Measurements from ENCODE around the gene CT45A3. TPM values are rescaled to one million over a fixed set of nuclear protein-coding genes. Genes with fewer than 3 reads are reported as not detected.
"Not testable (repeated sequence)": the region's sequence is repeated elsewhere in the genome, so short reads cannot be mapped to it uniquely, and the experiment has no call there.

Gene CT45A3
- not detected in 2 replicates for total RNA-seq (2022)
- Bru-seq, nascent RNA, result not detected
- not detected for BruChase-seq, experiment 1, labeled RNA remaining after a 6-hour chase
- not detected for BruChase-seq, experiment 2, labeled RNA remaining after a 2-hour chase
- long read RNA-seq, result 0 reads

GRCh38 chrX:135768091-135768490 lies at the start of gene CT45A3:
Gene CT45A3 (minus strand): TSS chrX:135768191. CDS start chrX:135764444, 3,747 bp downstream.
- H3K4me1 Mint-ChIP-seq (ENCODE audit: insufficient read depth, unreplicated experiment); H3K4me3 Mint-ChIP-seq (ENCODE audit: unreplicated experiment); DNase-seq (ENCODE audit: unreplicated experiment); H3K36me3 Mint-ChIP-seq (ENCODE audit: insufficient read depth, unreplicated experiment); H3K9me3 Mint-ChIP-seq (ENCODE audit: unreplicated experiment); H3K27ac Mint-ChIP-seq (ENCODE audit: low read depth, unreplicated experiment); BruUV-seq (replicated peaks); intact Hi-C loops (cut with micrococcal nuclease); H3K27me3 Mint-ChIP-seq (ENCODE audit: insufficient read depth, unreplicated experiment); CTCF ChIA-PET; POLR2A ChIA-PET: not testable (repeated sequence)

GRCh38 chrX:135802687-135803086 lies 34.7 kb upstream of the CT45A3 start, which contains the start of gene CT45A6:
Gene CT45A6 (minus strand): TSS chrX:135802787. CDS start chrX:135798993, 3,794 bp downstream.
- intact Hi-C loops (cut with micrococcal nuclease); POLR2A ChIA-PET; DNase-seq (ENCODE audit: unreplicated experiment); H3K27me3 Mint-ChIP-seq (ENCODE audit: insufficient read depth, unreplicated experiment); H3K4me3 Mint-ChIP-seq (ENCODE audit: unreplicated experiment); H3K27ac Mint-ChIP-seq (ENCODE audit: low read depth, unreplicated experiment); H3K9me3 Mint-ChIP-seq (ENCODE audit: unreplicated experiment); H3K4me1 Mint-ChIP-seq (ENCODE audit: insufficient read depth, unreplicated experiment); H3K36me3 Mint-ChIP-seq (ENCODE audit: insufficient read depth, unreplicated experiment); CTCF ChIA-PET; BruUV-seq (replicated peaks): not testable (repeated sequence)

GRCh38 chrX:135785403-135785802 lies 17.4 kb upstream of the CT45A3 start, which contains the start of gene CT45A5:
Gene CT45A5 (minus strand): TSS chrX:135785503. CDS start chrX:135781729, 3,774 bp downstream.
- H3K27ac Mint-ChIP-seq (ENCODE audit: low read depth, unreplicated experiment); CTCF ChIA-PET; H3K9me3 Mint-ChIP-seq (ENCODE audit: unreplicated experiment); intact Hi-C loops (cut with micrococcal nuclease); H3K27me3 Mint-ChIP-seq (ENCODE audit: insufficient read depth, unreplicated experiment); POLR2A ChIA-PET; H3K36me3 Mint-ChIP-seq (ENCODE audit: insufficient read depth, unreplicated experiment); BruUV-seq (replicated peaks); DNase-seq (ENCODE audit: unreplicated experiment); H3K4me1 Mint-ChIP-seq (ENCODE audit: insufficient read depth, unreplicated experiment); H3K4me3 Mint-ChIP-seq (ENCODE audit: unreplicated experiment): not testable (repeated sequence)

- DNase-seq (ENCODE audit: unreplicated experiment); CTCF ChIA-PET; H3K36me3 Mint-ChIP-seq (ENCODE audit: insufficient read depth, unreplicated experiment); H3K4me1 Mint-ChIP-seq (ENCODE audit: insufficient read depth, unreplicated experiment); H3K27ac Mint-ChIP-seq (ENCODE audit: low read depth, unreplicated experiment); H3K4me3 Mint-ChIP-seq (ENCODE audit: unreplicated experiment); BruUV-seq (replicated peaks); H3K9me3 Mint-ChIP-seq (ENCODE audit: unreplicated experiment); POLR2A ChIA-PET; intact Hi-C loops (cut with micrococcal nuclease): not testable (repeated sequence)
- H3K27me3 Mint-ChIP-seq (ENCODE audit: insufficient read depth, unreplicated experiment), result peaks cover 10% of the 10 kb centered on the region
Observed at GRCh38 chrX:135744739-135745138, 23.3 kb downstream of the CT45A3 start.

- no TSS peak for BruUV-seq (replicated peaks)
- Mint-ChIP-seq H3K4me3 (ENCODE audit: unreplicated experiment) (no peak overlapping the region), H3K36me3 (ENCODE audit: insufficient read depth, unreplicated experiment) (no peaks in the 10 kb centered on the region), H3K4me1 (ENCODE audit: insufficient read depth, unreplicated experiment) (no peaks in the 10 kb centered on the region), H3K9me3 (ENCODE audit: unreplicated experiment) (no peaks in the 10 kb centered on the region), H3K27ac (ENCODE audit: low read depth, unreplicated experiment) (no peak overlapping the region), H3K27me3 (ENCODE audit: insufficient read depth, unreplicated experiment) (no peaks in the 10 kb centered on the region)
- ChIA-PET POLR2A (no interaction called here), CTCF (interaction anchor here (1.0 to 1.3 kb wide), 3 partner anchors 34 to 189 kb away, joined by 4 to 5 read pairs (median 4); no protein-coding TSS in a partner anchor)
- no peak for DNase-seq (ENCODE audit: unreplicated experiment)
- intact Hi-C loops (cut with micrococcal nuclease), result no loop called here
- TF ChIP-seq CTCF (IDR thresholded peaks at IDR 0.05; ENCODE audit: unreplicated experiment), result no peak
Observed at GRCh38 chrX:135741192-135741715, 26.7 kb downstream of the CT45A3 start.

GRCh38 chrX:135740681-135741149 lies 27.3 kb downstream of the CT45A3 start:
- peak; percentile 39 for TF ChIP-seq CTCF (IDR thresholded peaks at IDR 0.05; ENCODE audit: unreplicated experiment)
- H3K9me3 Mint-ChIP-seq (ENCODE audit: unreplicated experiment), result no peaks in the 10 kb centered on the region
- POLR2A ChIA-PET, result no interaction called here

More at GRCh38 chrX:135740681-135741149, 27.3 kb downstream of the CT45A3 start:
- Mint-ChIP-seq H3K4me3 (ENCODE audit: unreplicated experiment) (no peak overlapping the region), H3K36me3 (ENCODE audit: insufficient read depth, unreplicated experiment) (no peaks in the 10 kb centered on the region), H3K27ac (ENCODE audit: low read depth, unreplicated experiment) (no peak overlapping the region), H3K27me3 (ENCODE audit: insufficient read depth, unreplicated experiment) (no peaks in the 10 kb centered on the region), H3K4me1 (ENCODE audit: insufficient read depth, unreplicated experiment) (no peaks in the 10 kb centered on the region)
- DNase-seq (ENCODE audit: unreplicated experiment), result peak; percentile 64
- CTCF ChIA-PET, result interaction anchor here (1.3 to 2.2 kb wide), 2 partner anchors 34 to 190 kb away, joined by 4 to 21 read pairs; no protein-coding TSS in a partner anchor
- intact Hi-C loops (cut with micrococcal nuclease), result no loop called here
- BruUV-seq (replicated peaks), result no TSS peak

Measured in MCF 10A (cell line).